Heart right ventricle (tissue), 16 donors: ENCODE measurements around the gene FAM20C. TPM values are rescaled to one million over a fixed set of nuclear protein-coding genes. Genes with fewer than 3 reads are reported as not detected.

Experiments used
- ATAC-seq, 8 donors: fragments of 200-7000 bp; cut with Tn5 transposase; one replicate each; pipeline ENCODE4 v1.9.1; 2020; ENCODE audit warnings: mild to moderate bottlenecking in 8 of 8, moderate library complexity in 8 of 8, moderate number of reproducible peaks in 1 of 8
- DNase-seq, 2 donors: peaks; one replicate each; pipeline ENCODE4 v3.0.0-alpha.2; 2020
- H3K27ac ChIP-seq, 10 donors: fragments of 200-600 bp; sonication (generic) in 2 of 10; one replicate each; pipeline versions ENCODE4 v1.5.0 to v1.8.0; 2020 to 2022; ENCODE audit warnings: mild to moderate bottlenecking in 3 of 10
- H3K27me3 ChIP-seq, 7 donors: fragments of 200-600 bp; one replicate each; pipeline ENCODE4 v1.8.0; 2021 to 2022; ENCODE audit warnings: mild to moderate bottlenecking in 2 of 7
- H3K36me3 ChIP-seq, 9 donors: fragments of 200-600 bp; sonication (generic) in 1 of 9; one replicate each; pipeline versions ENCODE4 v1.5.0 to v1.8.0; 2020 to 2022; ENCODE audit warnings: mild to moderate bottlenecking in 2 of 9
- H3K4me1 ChIP-seq, 9 donors: fragments of 200-600 bp; sonication (generic) in 1 of 9; one replicate each; pipeline versions ENCODE4 v1.5.0 to v1.8.0; 2020 to 2022; ENCODE audit warnings: mild to moderate bottlenecking in 4 of 9
- H3K4me3 ChIP-seq, 10 donors: fragments of 200-600 bp; sonication (generic) in 2 of 10; one replicate each; pipeline versions ENCODE4 v1.5.0 to v1.8.0; 2020 to 2022; ENCODE audit warnings: mild to moderate bottlenecking in 7 of 10, moderate library complexity in 2 of 10
- H3K9me3 ChIP-seq, 11 donors: fragments of 200-600 bp in 10 of 11; sonication (generic) in 2 of 11; one replicate each; pipeline versions ENCODE4 v1.5.0 to v1.8.0; 2013 to 2022; ENCODE audit warnings: mild to moderate bottlenecking in 2 of 11, control low read depth in 1 of 11, moderate library complexity in 1 of 11
- WGBS, 2 donors: extraction: QIAGEN DNeasy Blood & Tissue Kit; methylation state at CpG; one replicate each; pipeline ENCODE4 v1.1.7; 2013; ENCODE audit warnings: inconsistent platforms in 1 of 2; 5-methylcytosine and 5-hydroxymethylcytosine counted together
- intact Hi-C, 10 donors: fragments of 100-400 bp; cut with DNase I; formaldehyde crosslinking; loops; one replicate each; pipeline versions ENCODE4 v1.11.1 to v1.14.2; 2022
- polyA plus RNA-seq, 2 donors: library from polyadenylated mRNA; stranded (reverse); fragments of 200-250 nt; gene quantifications; one replicate each; pipeline ENCODE4 v1.2.3, GENCODE V29; 2013
- total RNA-seq, 10 donors: library from RNA; stranded (reverse); fragmentation: NEBNext Ultra II Directional in 3 of 10; extraction: Animal tissue kit (Norgen Biotek cat#: 25700) in 3 of 10; gene quantifications; one replicate each; pipeline versions ENCODE4 v1.2.1 to v1.2.4, GENCODE V29; 2021 to 2023
- TF ChIP-seq, protein P1 (sequence below), 9 donors: fragments of 200-600 bp; sonication (generic) in 2 of 9; IDR thresholded peaks; one replicate each; pipeline versions ENCODE4 v1.5.0 to v1.8.0; 2021 to 2022; ENCODE audit warnings: antibody characterized with exemption in 9 of 9, mild to moderate bottlenecking in 5 of 9, moderate library complexity in 1 of 9
- donor health status: Arrhythmogenic right ventricular cardiomyopathy.
- donor health status: ischemic (EF 13 %, LVEDD 7.1; RV severe dilation, severe dysfunction).
- donor health status: healthy with polysubstance abuse.
- donor health status: DM: no; HTN: yes; CAD: no.
- donor health status: DM: no; HTN: no; CAD: no.
- donor health status: ischemic (EF 25% LVEDD 6.9; RV normal size, moderate dysfunction).
- donor health status: ischemic (EF 25% LVEDD 5.7; RV mildly dilated, moderate dysfunction).
- donor health status: healthy.
- donor health status: DM: yes; HTN: yes; CAD: no.
- donor health status: Ischemic cardiomyopathy.
- donor health status: ischemic (EF 35%, LVEDD 5.7; RV mildly dilated, moderate dysfunction).
- donor health status: nonischemic (EF 11% LVEDD 7.7; RV severe dilation, severe dysfunction).
- donor health status: DM: yes; HTN: yes; CAD: no.
- donor health status: PGD.
- donor health status: ischemic (EF 29% LVEDD 5.4; RV normal size, mild dysfunction).
- donor health status: nonischemic (EF 23%, LVEDD 6.1; RV moderate dilation, normal function).

Gene FAM20C
- total and polyA plus RNA-seq, 12 donors: 12.4 to 59.8 (median 19.2) TPM

- Histone ChIP-seq H3K27me3 (no peaks in the 10 kb centered on the region), H3K27ac (no peak overlapping the region), H3K4me3 (no peak overlapping the region), H3K36me3 (no peaks in the 10 kb centered on the region), H3K4me1 (peaks cover 0 to 28% (median 11%) of the 10 kb centered on the region in 9 donors), H3K9me3 (no peaks in the 10 kb centered on the region)
- DNase-seq (no peak), ATAC-seq (no peak)
- intact Hi-C loops: no loop called here
- WGBS, 2 donors: 87 to 89% methylated on average over 21 of the region's 21 CpGs
- TF ChIP-seq, protein P1, sequence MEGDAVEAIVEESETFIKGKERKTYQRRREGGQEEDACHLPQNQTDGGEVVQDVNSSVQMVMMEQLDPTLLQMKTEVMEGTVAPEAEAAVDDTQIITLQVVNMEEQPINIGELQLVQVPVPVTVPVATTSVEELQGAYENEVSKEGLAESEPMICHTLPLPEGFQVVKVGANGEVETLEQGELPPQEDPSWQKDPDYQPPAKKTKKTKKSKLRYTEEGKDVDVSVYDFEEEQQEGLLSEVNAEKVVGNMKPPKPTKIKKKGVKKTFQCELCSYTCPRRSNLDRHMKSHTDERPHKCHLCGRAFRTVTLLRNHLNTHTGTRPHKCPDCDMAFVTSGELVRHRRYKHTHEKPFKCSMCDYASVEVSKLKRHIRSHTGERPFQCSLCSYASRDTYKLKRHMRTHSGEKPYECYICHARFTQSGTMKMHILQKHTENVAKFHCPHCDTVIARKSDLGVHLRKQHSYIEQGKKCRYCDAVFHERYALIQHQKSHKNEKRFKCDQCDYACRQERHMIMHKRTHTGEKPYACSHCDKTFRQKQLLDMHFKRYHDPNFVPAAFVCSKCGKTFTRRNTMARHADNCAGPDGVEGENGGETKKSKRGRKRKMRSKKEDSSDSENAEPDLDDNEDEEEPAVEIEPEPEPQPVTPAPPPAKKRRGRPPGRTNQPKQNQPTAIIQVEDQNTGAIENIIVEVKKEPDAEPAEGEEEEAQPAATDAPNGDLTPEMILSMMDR (IDR thresholded peaks at IDR 0.05): no peak
Observed at GRCh38 chr7:176786-177459, 15.4 kb upstream of the FAM20C start.

DNA sequence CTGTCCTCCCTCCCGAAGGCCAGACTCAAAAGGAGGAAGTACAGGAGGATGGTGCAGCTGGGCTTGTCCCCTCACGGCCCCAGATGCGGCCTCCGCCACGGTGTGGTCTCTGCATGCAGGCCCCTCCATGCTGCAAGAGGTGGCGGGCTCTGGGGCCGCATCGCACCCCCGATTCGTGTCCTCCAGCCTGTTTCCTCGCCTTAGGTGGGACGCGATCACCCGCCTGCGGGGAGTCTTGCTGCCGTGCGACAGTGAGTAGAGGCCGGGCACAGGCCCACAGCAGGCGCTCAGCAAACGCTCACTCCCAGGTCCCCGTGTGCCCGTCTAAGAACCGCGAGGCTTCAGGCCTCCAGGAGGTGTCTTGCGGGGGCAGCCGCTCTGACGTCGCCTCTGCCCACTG lies 13.9 kb upstream of the FAM20C start:
- peaks cover 0 to 28% (median 11%) of the 10 kb centered on the region in 9 donors for H3K4me1 ChIP-seq
- no peaks in the 10 kb centered on the region for H3K9me3 ChIP-seq
- no peaks in the 10 kb centered on the region for H3K36me3 ChIP-seq
- WGBS, 2 donors: 82 to 91% methylated on average over 28 of the region's 28 CpGs
- TF ChIP-seq, protein P1 (IDR thresholded peaks at IDR 0.05): no peak
- H3K27ac ChIP-seq: peak overlapping the region in 4 of 10 donors; percentile 68 to 72 (median 69)
- H3K4me3 ChIP-seq: no peak overlapping the region
- ATAC-seq (no peak), DNase-seq (no peak)
- intact Hi-C loops: no loop called here
- no peaks in the 10 kb centered on the region for H3K27me3 ChIP-seq

GRCh38 chr7:179209-179681 lies 13.1 kb upstream of the FAM20C start:
- TF ChIP-seq, protein P1 (IDR thresholded peaks at IDR 0.05): no peak
- Histone ChIP-seq H3K36me3 (no peaks in the 10 kb centered on the region), H3K4me1 (peaks cover 0 to 28% (median 11%) of the 10 kb centered on the region in 9 donors), H3K4me3 (no peak overlapping the region), H3K27me3 (no peaks in the 10 kb centered on the region), H3K9me3 (no peaks in the 10 kb centered on the region), H3K27ac (peak overlapping the region; percentile 35 to 72 (median 61))
- WGBS, 2 donors: 59 to 63% methylated on average over 19 of the region's 19 CpGs
- DNase-seq: peak; percentile 58 to 65
- peak; percentile 46 to 86 (median 75) for ATAC-seq
- intact Hi-C loops: no loop called here

DNA sequence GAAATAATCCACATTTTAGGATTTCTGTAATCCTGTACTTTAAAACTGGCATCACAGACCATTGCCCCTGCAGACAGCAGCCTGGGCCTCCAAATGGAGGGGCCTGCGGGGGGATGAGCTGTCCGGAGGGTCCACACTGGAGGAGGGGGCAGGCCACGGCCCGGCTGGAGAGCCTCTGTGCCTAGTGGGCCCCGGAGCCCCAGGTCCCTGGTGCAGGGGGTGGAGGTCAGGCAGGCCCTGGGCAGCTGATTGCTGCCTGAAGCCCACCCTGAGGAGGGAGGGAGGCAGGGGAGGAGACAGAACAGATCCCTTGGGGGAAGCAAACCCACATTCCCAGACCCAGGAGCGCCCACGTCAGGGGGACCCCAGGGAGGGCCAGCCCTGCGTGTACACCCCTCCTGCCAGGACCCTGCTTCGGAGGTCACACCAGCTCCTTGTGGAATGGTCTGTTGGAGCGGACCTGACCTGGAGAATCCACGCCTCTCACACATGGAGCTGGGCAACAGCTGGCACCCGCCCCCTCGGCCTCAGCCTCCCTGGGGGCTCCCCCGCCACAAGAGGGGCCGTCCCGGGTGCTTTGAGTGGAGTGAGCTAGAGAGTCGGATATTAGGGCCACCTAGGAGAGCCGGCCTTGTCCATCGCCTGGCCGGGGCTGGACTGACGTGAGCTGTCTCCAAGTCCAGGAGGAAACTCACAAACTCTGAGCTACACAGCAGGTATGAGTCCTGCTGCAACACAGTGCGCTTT lies 12.2 kb upstream of the FAM20C start:
- H3K9me3 ChIP-seq: no peaks in the 10 kb centered on the region
- intact Hi-C loops: no loop called here
- no peak for DNase-seq
- 89 to 91% methylated on average over 20 to 22 of the region's 22 CpGs for WGBS, 2 donors
- H3K4me3 ChIP-seq: no peak overlapping the region
- TF ChIP-seq, protein P1 (IDR thresholded peaks at IDR 0.05): no peak
- ATAC-seq: no peak
- H3K4me1 ChIP-seq: peaks cover 0 to 23% (median 5%) of the 10 kb centered on the region in 9 donors
- no peaks in the 10 kb centered on the region for H3K27me3 ChIP-seq
- H3K27ac ChIP-seq: peak overlapping the region in 9 of 10 donors; percentile 35 to 72 (median 62)
- no peaks in the 10 kb centered on the region for H3K36me3 ChIP-seq
